ENCODE data around the gene DNASE2B.

Gene DNASE2B

GRCh38 chr1:84374991-84375696 is 23.1 kb upstream of the DNASE2B start:
- DNase-seq (ENCODE audit: low read depth) = no peak

- DNase-seq (ENCODE audit: low read depth) = no peak
Measured at GRCh38 chr1:84376000-84376910, 22.0 kb upstream of the DNASE2B start.

GRCh38 chr1:84377480-84378095 is 20.7 kb upstream of the DNASE2B start:
- no peak for DNase-seq (ENCODE audit: low read depth)

- no peak for DNase-seq (ENCODE audit: low read depth)
Measured at GRCh38 chr1:84379138-84379916, 19.0 kb upstream of the DNASE2B start.

GRCh38 chr1:84379917-84380180 is 18.4 kb upstream of the DNASE2B start:
- DNase-seq (ENCODE audit: low read depth) = no peak

GRCh38 chr1:84382127-84382526 is 16.2 kb upstream of the DNASE2B start:
- no peak for DNase-seq (ENCODE audit: low read depth)

- DNase-seq (ENCODE audit: low read depth) = no peak
Measured at GRCh38 chr1:84385347-84385746, 12.9 kb upstream of the DNASE2B start.

- DNase-seq (ENCODE audit: low read depth) = no peak
Measured at GRCh38 chr1:84386716-84387479, 11.4 kb upstream of the DNASE2B start.

GRCh38 chr1:84387480-84388163 is 10.7 kb upstream of the DNASE2B start:
- DNase-seq (ENCODE audit: low read depth) = no peak

GRCh38 chr1:84390226-84390625 is 8.1 kb upstream of the DNASE2B start:
- no peak for DNase-seq (ENCODE audit: low read depth)

GRCh38 chr1:84401156-84401555 is 2.9 kb downstream of the DNASE2B start:
- DNase-seq (ENCODE audit: low read depth) = no peak

- no peak for DNase-seq (ENCODE audit: low read depth)
Measured at GRCh38 chr1:84402060-84402459, 3.8 kb downstream of the DNASE2B start.

GRCh38 chr1:84402501-84402900 is 4.2 kb downstream of the DNASE2B start:
- no peak for DNase-seq (ENCODE audit: low read depth)

GRCh38 chr1:84403347-84403746 is 5.1 kb downstream of the DNASE2B start:
- no peak for DNase-seq (ENCODE audit: low read depth)

- DNase-seq (ENCODE audit: low read depth) = no peak
Measured at GRCh38 chr1:84406346-84406861, 8.1 kb downstream of the DNASE2B start.

- no peak for DNase-seq (ENCODE audit: low read depth)
Measured at GRCh38 chr1:84407524-84407923, 9.2 kb downstream of the DNASE2B start.

- no peak for DNase-seq (ENCODE audit: low read depth)
Measured at GRCh38 chr1:84407958-84408422, 9.7 kb downstream of the DNASE2B start.

GRCh38 chr1:84409888-84410287 is 11.6 kb downstream of the DNASE2B start:
- DNase-seq (ENCODE audit: low read depth) = no peak

- DNase-seq (ENCODE audit: low read depth) = no peak
Measured at GRCh38 chr1:84410328-84411095, 12.2 kb downstream of the DNASE2B start.

Data from T follicular helper cell (primary cell).